Activated B cell treated with CpG ODN at 0.5 μM for 24 hours (primary cell): ENCODE data around the gene PSMA5. TPM values are rescaled to one million over a fixed set of nuclear protein-coding genes. Genes with fewer than 3 reads are reported as not detected.

Experiments
- ATAC-seq: fragments of 200-7000 bp; cut with Tn5 transposase; one replicate; pipeline ENCODE4 v1.10.0; 2021; ENCODE audit warnings: low read depth, mild to moderate bottlenecking, moderate library complexity
- CTCF ChIA-PET: fragments of 350-600 bp; sonication (Branson Sonifier 250); formaldehyde crosslinking; loops from one replicate; lab custom pipeline; 2021; ENCODE audit warnings: antibody characterized with exemption; lab: Charles Lee
- POLR2A ChIA-PET: fragments of 350-600 bp; sonication (Branson Sonifier 250); formaldehyde crosslinking; loops from one replicate; lab custom pipeline; 2021; ENCODE audit warnings: antibody characterized with exemption; lab: Charles Lee
- DNase-seq: peaks from one replicate; pipeline ENCODE4 v3.0.0; 2022
- H3K27ac Mint-ChIP-seq: one replicate; pipeline ENCODE4 v1.8.0; 2020; ENCODE audit warnings: mixed read lengths
- H3K27me3 Mint-ChIP-seq: one replicate; pipeline ENCODE4 v1.8.0; 2021; ENCODE audit warnings: mixed read lengths
- H3K36me3 Mint-ChIP-seq: one replicate; pipeline ENCODE4 v1.8.0; 2021; ENCODE audit warnings: low read depth, mixed read lengths
- H3K4me1 Mint-ChIP-seq: one replicate; pipeline ENCODE4 v1.8.0; 2021; ENCODE audit warnings: mixed read lengths
- H3K4me3 Mint-ChIP-seq: one replicate; pipeline ENCODE4 v1.8.0; 2020; ENCODE audit warnings: mild to moderate bottlenecking, mixed read lengths
- H3K9me3 Mint-ChIP-seq: one replicate; pipeline ENCODE4 v1.8.0; 2020; ENCODE audit warnings: mixed read lengths
- CTCF ChIP-seq: fragments of 200-600 bp; IDR thresholded peaks from one replicate; pipeline ENCODE4 v1.8.0; 2022; ENCODE audit warnings: antibody characterized with exemption, mild to moderate bottlenecking
- intact Hi-C: fragments of 100-400 bp; cut with micrococcal nuclease; formaldehyde crosslinking; loops from one replicate; pipeline ENCODE4 v1.15.1; 2024
- total RNA-seq: library from RNA; stranded (reverse); gene quantifications from 2 replicates; pipeline ENCODE4 v1.2.3, GENCODE V29; 2022

Gene PSMA5
- total RNA-seq, 1 donor from 2014 or later = 105 TPM

DNA sequence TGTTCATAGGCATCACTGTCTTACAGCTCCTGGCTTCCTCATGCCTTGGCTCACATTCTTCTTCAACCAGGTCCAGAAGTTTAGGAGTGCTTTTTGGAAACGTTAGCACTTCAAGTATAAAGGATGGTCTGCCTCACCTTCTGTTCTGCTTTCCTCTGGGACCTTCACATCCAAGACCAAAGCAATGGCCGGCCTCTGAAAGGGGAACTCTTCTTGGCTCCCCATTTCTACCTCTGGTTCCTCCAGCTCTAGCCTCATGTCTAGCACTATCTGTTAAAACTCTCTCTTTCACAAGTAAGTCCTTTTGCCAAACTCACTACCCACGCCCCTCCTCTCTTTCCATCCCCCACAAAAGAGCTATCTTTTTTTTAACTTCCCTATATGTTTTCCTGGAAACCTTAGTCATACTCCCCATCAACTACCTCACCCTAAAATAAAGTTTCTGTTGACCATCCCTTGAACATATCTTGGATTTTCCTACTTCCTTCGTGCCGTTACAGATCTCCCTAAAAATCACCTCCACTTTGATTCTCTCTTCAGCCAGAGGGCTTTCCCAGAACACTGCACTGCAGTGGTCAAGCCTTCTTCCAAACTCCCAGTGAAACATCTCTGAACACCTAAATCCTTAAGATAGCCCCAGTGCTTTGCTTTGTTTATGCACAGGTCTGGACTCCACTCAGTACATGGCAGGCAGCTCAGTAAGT is 36.5 kb downstream of the PSMA5 start:
- peaks cover 26% of the 10 kb centered on the region for H3K4me1 Mint-ChIP-seq
- no peak overlapping the region for H3K4me3 Mint-ChIP-seq
- H3K27me3 Mint-ChIP-seq = peaks cover 58% of the 10 kb centered on the region
- DNase-seq (no peak), ATAC-seq (no peak)
- H3K36me3 Mint-ChIP-seq = no peaks in the 10 kb centered on the region
- ChIA-PET CTCF (interaction anchor here (4.9 kb wide), 1 partner anchor 10 kb away, joined by 25 read pairs; the partner anchor contains the start of gene SORT1), POLR2A (no interaction called here)
- H3K9me3 Mint-ChIP-seq = no peaks in the 10 kb centered on the region
- intact Hi-C loops = loop anchor here (10.0 kb wide), 1 partner anchor 275 kb away; the partner anchor contains the start of gene ELAPOR1
- no peak for TF ChIP-seq CTCF
- H3K27ac Mint-ChIP-seq = no peak overlapping the region

GRCh38 chr1:109388884-109389637 is 37.2 kb downstream of the PSMA5 start:
- Mint-ChIP-seq H3K36me3 (no peaks in the 10 kb centered on the region), H3K9me3 (peaks cover 2% of the 10 kb centered on the region), H3K4me1 (peaks cover 26% of the 10 kb centered on the region), H3K27ac (no peak overlapping the region), H3K27me3 (peaks cover 58% of the 10 kb centered on the region), H3K4me3 (no peak overlapping the region)
- intact Hi-C loops = no loop called here
- no peak for TF ChIP-seq CTCF
- ChIA-PET POLR2A (no interaction called here), CTCF (interaction anchor here (1.2 to 4.9 kb wide), 2 partner anchors 11 to 111 kb away, joined by 3 to 25 read pairs; partner anchors contain the start of gene SORT1)
- DNase-seq (no peak), ATAC-seq (no peak)

DNA sequence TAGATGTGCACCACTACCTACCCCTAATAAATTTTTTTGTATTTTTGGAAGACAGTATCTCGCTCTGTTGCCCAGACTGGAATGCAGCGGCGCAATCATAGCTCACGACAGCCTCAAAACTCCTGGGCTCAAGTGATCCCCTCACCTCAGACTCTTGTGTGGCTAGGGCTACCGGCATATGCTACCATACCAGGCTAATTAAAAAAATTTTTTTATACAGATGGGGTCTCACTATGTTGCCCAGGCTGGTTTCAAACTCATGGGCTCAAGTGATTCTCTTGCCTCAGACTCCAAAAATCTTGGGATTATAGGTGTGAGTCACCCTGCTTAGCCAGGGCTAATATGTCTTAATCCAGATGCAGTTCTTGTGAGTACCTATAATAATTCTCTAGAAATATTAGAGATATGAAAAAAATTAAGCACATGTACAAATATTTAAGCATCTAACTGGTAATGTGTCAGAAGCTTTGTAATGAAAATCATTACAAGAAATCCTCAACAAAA is 38.0 kb downstream of the PSMA5 start:
- intact Hi-C loops = no loop called here

DNA sequence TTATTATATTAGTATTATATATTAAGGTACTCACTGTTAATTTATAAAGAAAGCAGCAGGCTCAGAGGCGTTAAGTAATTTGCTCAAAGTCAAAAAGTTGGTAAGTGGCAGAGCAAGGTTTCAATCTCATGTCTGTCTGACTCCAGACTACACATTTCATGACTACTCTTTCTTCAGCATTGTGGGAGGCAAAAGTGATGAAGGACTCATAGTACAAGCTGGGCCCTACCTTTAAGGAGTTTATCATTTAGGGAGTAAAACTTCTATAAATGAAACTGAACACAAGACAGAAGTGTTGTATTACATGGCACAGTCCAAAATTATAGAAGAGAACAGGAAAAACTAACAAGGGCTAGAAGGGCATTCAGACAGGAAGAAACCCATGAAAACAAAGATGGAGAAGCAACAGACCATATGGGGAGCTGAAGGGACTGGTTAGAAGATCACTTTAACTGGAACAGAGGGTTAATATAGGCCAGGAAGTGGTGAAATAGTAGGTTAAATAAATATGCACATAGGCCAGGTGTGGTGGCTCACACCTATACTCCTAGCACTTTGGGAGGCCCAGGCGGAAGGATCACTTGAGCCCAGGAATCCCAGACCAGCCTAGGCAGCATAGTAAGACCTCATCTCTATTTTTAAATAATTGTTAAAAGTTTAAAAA is 40.1 kb downstream of the PSMA5 start:
- Mint-ChIP-seq H3K36me3 (no peaks in the 10 kb centered on the region), H3K4me1 (peaks cover 7% of the 10 kb centered on the region), H3K9me3 (peaks cover 2% of the 10 kb centered on the region), H3K27me3 (peaks cover 41% of the 10 kb centered on the region), H3K27ac (no peak overlapping the region), H3K4me3 (no peak overlapping the region)
- no peak for TF ChIP-seq CTCF
- intact Hi-C loops = no loop called here
- no peak for ATAC-seq
- POLR2A ChIA-PET = no interaction called here
- DNase-seq = no peak
- CTCF ChIA-PET = interaction anchor here (4.9 kb wide), 1 partner anchor 14 kb away, joined by 25 read pairs; the partner anchor contains the start of gene SORT1

More for the DNA sequence above, 38.0 kb downstream of the PSMA5 start:
- Mint-ChIP-seq H3K27ac (no peak overlapping the region), H3K4me3 (no peak overlapping the region), H3K36me3 (no peaks in the 10 kb centered on the region), H3K9me3 (peaks cover 2% of the 10 kb centered on the region), H3K27me3 (peaks cover 57% of the 10 kb centered on the region), H3K4me1 (peaks cover 26% of the 10 kb centered on the region)
- no peak for DNase-seq
- no peak for ATAC-seq
- TF ChIP-seq CTCF = no peak
- CTCF ChIA-PET = interaction anchor here (1.2 to 4.9 kb wide), 2 partner anchors 11 to 110 kb away, joined by 3 to 25 read pairs; partner anchors contain the start of gene SORT1
- POLR2A ChIA-PET = no interaction called here
